ENCODE measurements around the gene PTN.

Gene PTN

GRCh38 chr7:137305901-137306621 is 37.5 kb downstream of the PTN start:
- Histone ChIP-seq H3K9ac (ENCODE audit: low read length) (no peak overlapping the region), H4K20me1 (ENCODE audit: insufficient read depth, low read length) (no peaks in the 10 kb centered on the region), H3K9me2 (replicated peaks; ENCODE audit: insufficient read depth, low read length) (no peaks in the 10 kb centered on the region), H3K27ac (ENCODE audit: low read length) (no peak overlapping the region), H3K27me3 (replicated peaks; ENCODE audit: insufficient read depth, low read length) (no peaks in the 10 kb centered on the region), H3K4me3 (ENCODE audit: low read length) (no peak overlapping the region), H3K9me3 (replicated peaks; ENCODE audit: insufficient read depth, low read length) (no peaks in the 10 kb centered on the region), H3K4me1 (ENCODE audit: low read length) (0 out of 2 replicates have a peak, but pooled peaks cover 4% of the 10 kb centered on the region), H3F3A (ENCODE audit: insufficient read depth, low read length) (no peaks in the 10 kb centered on the region), H2AFZ (ENCODE audit: low read length) (no peak overlapping the region), H3K36me3 (replicated peaks; ENCODE audit: insufficient read depth, low read length) (no peaks in the 10 kb centered on the region), H3K79me2 (ENCODE audit: low read length) (no peaks in the 10 kb centered on the region), H3K4me2 (ENCODE audit: low read depth, low read length) (no peak overlapping the region)
- DNase-seq: no peak
- TF ChIP-seq EZH2phosphoT487 (IDR thresholded peaks at IDR 0.05; ENCODE audit: low read length) (no peak), EZH2 (optimal IDR thresholded peaks at IDR 0.05; ENCODE audit: low read depth, low read length) (no peak), CTCF (IDR thresholded peaks at IDR 0.05; ENCODE audit: low read length) (no peak)

- H3K79me2 ChIP-seq (ENCODE audit: low read length): no peaks in the 10 kb centered on the region
- no peaks in the 10 kb centered on the region for H3F3A ChIP-seq (ENCODE audit: insufficient read depth, low read length)
- no peak overlapping the region for H3K4me2 ChIP-seq (ENCODE audit: low read depth, low read length)
- H3K36me3 ChIP-seq (replicated peaks; ENCODE audit: insufficient read depth, low read length): no peaks in the 10 kb centered on the region
- H3K27ac ChIP-seq (ENCODE audit: low read length): no peak overlapping the region
- H2AFZ ChIP-seq (ENCODE audit: low read length): no peak overlapping the region
- no peak overlapping the region for H3K9ac ChIP-seq (ENCODE audit: low read length)
- H3K27me3 ChIP-seq (replicated peaks; ENCODE audit: insufficient read depth, low read length): no peaks in the 10 kb centered on the region
- no peak for DNase-seq
- H3K9me2 ChIP-seq (replicated peaks; ENCODE audit: insufficient read depth, low read length): no peaks in the 10 kb centered on the region
- H3K4me1 ChIP-seq (ENCODE audit: low read length): 0 out of 2 replicates have a peak, but pooled peaks cover 4% of the 10 kb centered on the region
- H3K9me3 ChIP-seq (replicated peaks; ENCODE audit: insufficient read depth, low read length): no peaks in the 10 kb centered on the region
- H3K4me3 ChIP-seq (ENCODE audit: low read length): no peak overlapping the region
- no peaks in the 10 kb centered on the region for H4K20me1 ChIP-seq (ENCODE audit: insufficient read depth, low read length)
- TF ChIP-seq CTCF (IDR thresholded peaks at IDR 0.05; ENCODE audit: low read length): no peak
- no peak for TF ChIP-seq EZH2 (optimal IDR thresholded peaks at IDR 0.05; ENCODE audit: low read depth, low read length)
- TF ChIP-seq EZH2phosphoT487 (IDR thresholded peaks at IDR 0.05; ENCODE audit: low read length): no peak
Measured at GRCh38 chr7:137304624-137305235, 38.8 kb downstream of the PTN start.

- Histone ChIP-seq H3K27me3 (replicated peaks; ENCODE audit: insufficient read depth, low read length) (no peaks in the 10 kb centered on the region), H3K79me2 (ENCODE audit: low read length) (no peaks in the 10 kb centered on the region), H3K4me1 (ENCODE audit: low read length) (0 out of 2 replicates have a peak, but pooled peaks cover 4% of the 10 kb centered on the region), H3K9ac (ENCODE audit: low read length) (no peak overlapping the region), H4K20me1 (ENCODE audit: insufficient read depth, low read length) (no peaks in the 10 kb centered on the region), H2AFZ (ENCODE audit: low read length) (no peak overlapping the region), H3K4me3 (ENCODE audit: low read length) (no peak overlapping the region), H3K9me3 (replicated peaks; ENCODE audit: insufficient read depth, low read length) (no peaks in the 10 kb centered on the region), H3K4me2 (ENCODE audit: low read depth, low read length) (no peak overlapping the region), H3K27ac (ENCODE audit: low read length) (no peak overlapping the region), H3K9me2 (replicated peaks; ENCODE audit: insufficient read depth, low read length) (no peaks in the 10 kb centered on the region), H3K36me3 (replicated peaks; ENCODE audit: insufficient read depth, low read length) (no peaks in the 10 kb centered on the region), H3F3A (ENCODE audit: insufficient read depth, low read length) (no peaks in the 10 kb centered on the region)
- TF ChIP-seq EZH2 (optimal IDR thresholded peaks at IDR 0.05; ENCODE audit: low read depth, low read length) (no peak), EZH2phosphoT487 (IDR thresholded peaks at IDR 0.05; ENCODE audit: low read length) (no peak), CTCF (IDR thresholded peaks at IDR 0.05; ENCODE audit: low read length) (no peak)
- DNase-seq: no peak
Measured at GRCh38 chr7:137304165-137304564, 39.4 kb downstream of the PTN start.
